BLaER1 treated with 17β-estradiol and CSF1 and Interleukin-3, amounts not matched to agents 10 nM and 100 nM (cell line): ENCODE results near the gene CFAP77.

Experiments
- H3K27ac ChIP-seq, 11 experiments: shearing (Covaris generic); formaldehyde crosslinking; 2 replicates each; pipeline ENCODE4 v1.8.1; 2022
- H3K27me3 ChIP-seq, 11 experiments: shearing (Covaris generic); formaldehyde crosslinking; 2 replicates each; pipeline ENCODE4 v1.8.1; 2022
- H3K36me3 ChIP-seq, 11 experiments: shearing (Covaris generic); formaldehyde crosslinking; 2 replicates each; pipeline ENCODE4 v1.8.1; 2022
- H3K4me1 ChIP-seq, 10 experiments: shearing (Covaris generic); formaldehyde crosslinking; 2 replicates each; pipeline ENCODE4 v1.8.1; 2022
- H3K4me2 ChIP-seq, 11 experiments: shearing (Covaris generic); formaldehyde crosslinking; 2 replicates each; pipeline ENCODE4 v1.8.1; 2022
- H3K4me3 ChIP-seq, 10 experiments: shearing (Covaris generic); formaldehyde crosslinking; 2 replicates each; pipeline ENCODE4 v1.8.1; 2022
- H3K9ac ChIP-seq, 11 experiments: shearing (Covaris generic); formaldehyde crosslinking; 2 replicates each; pipeline ENCODE4 v1.8.1; 2022
- H3K9me3 ChIP-seq, 11 experiments: shearing (Covaris generic); formaldehyde crosslinking; replicated peaks in 1 of 11; 2 replicates each; pipeline ENCODE4 v1.8.1; 2022
- H4K20me1 ChIP-seq, 11 experiments: shearing (Covaris generic); formaldehyde crosslinking; 2 replicates each; pipeline ENCODE4 v1.8.1; 2022
- Cebpa-rat ChIP-seq, 11 experiments: shearing (Covaris generic); IDR thresholded peaks; 2 replicates each; pipeline ENCODE4 v1.8.1; 2022

The CFAP77 gene

DNA sequence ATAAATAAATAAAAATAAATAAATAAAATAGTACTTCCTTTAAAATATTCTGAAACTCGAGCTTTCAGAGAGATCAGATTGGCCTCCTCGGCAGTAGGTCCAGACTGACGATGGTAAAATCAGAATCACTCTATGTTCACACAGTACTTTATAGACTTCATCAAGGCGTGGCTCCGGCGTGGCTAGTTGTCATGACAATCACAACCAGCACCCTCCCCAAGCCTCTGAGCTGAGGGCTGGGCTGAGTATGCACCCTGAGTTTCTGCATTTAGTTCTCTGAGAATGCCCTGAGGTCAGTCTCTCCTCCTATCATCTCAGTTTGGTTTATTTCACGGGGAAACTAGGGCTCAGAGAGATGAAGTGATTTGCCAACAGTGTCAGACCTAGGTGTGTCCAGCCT is 129.1 kb downstream of the CFAP77 start:
- H3K9me3 ChIP-seq, result peaks cover 14 to 26% (median 17%) of the 10 kb centered on the region in 11 experiments
- no peaks in the 10 kb centered on the region for H3K27me3 ChIP-seq
- no peak for TF ChIP-seq Cebpa-rat (IDR thresholded peaks at IDR 0.05)
- H3K4me2 ChIP-seq, result no peak overlapping the region
- H3K9ac ChIP-seq, result no peak overlapping the region
- H3K27ac ChIP-seq, result no peak overlapping the region
- H3K4me3 ChIP-seq, result no peak overlapping the region
- H3K36me3 ChIP-seq, result 0 out of 22 replicates have a peak, but pooled peaks cover 0 to 4% (median 0%) of the 10 kb centered on the region in 11 experiments
- peaks cover 0 to 9% (median 3%) of the 10 kb centered on the region in 10 experiments; a peak in 8 of 20 replicates for H3K4me1 ChIP-seq
- peaks cover 0 to 6% (median 0%) of the 10 kb centered on the region in 11 experiments; a peak in 1 of 22 replicates for H4K20me1 ChIP-seq

DNA sequence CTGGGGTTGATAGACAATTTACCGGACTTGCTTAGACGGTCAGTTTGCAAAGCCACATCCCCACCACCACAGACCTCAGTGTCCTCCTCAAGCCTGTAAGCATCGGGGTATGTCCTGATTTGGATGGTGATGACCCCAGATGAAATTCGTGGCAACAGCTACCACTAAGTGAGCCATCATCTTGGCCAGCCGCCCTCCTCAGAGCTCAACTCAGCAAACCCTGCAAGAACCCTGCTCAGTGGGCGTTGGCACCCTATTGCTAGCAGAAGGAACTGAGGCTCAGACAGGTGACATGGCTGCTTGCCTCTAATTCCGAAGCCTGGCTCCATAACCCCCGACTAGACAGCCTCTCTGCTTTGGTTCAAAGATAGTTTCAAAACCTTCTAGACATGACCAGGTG is 131.0 kb downstream of the CFAP77 start:
- Histone ChIP-seq H4K20me1 (peaks cover 0 to 6% (median 0%) of the 10 kb centered on the region in 11 experiments; a peak in 1 of 22 replicates), H3K4me2 (no peak overlapping the region), H3K27ac (no peak overlapping the region), H3K9me3 (peaks cover 0 to 11% (median 2%) of the 10 kb centered on the region in 11 experiments; a peak in 1 of 22 replicates), H3K27me3 (no peaks in the 10 kb centered on the region), H3K9ac (no peak overlapping the region), H3K4me1 (peaks cover 1 to 10% (median 7%) of the 10 kb centered on the region in 10 experiments; a peak in 19 of 20 replicates), H3K36me3 (no peaks in the 10 kb centered on the region), H3K4me3 (no peak overlapping the region)
- no peak for TF ChIP-seq Cebpa-rat (IDR thresholded peaks at IDR 0.05)

DNA sequence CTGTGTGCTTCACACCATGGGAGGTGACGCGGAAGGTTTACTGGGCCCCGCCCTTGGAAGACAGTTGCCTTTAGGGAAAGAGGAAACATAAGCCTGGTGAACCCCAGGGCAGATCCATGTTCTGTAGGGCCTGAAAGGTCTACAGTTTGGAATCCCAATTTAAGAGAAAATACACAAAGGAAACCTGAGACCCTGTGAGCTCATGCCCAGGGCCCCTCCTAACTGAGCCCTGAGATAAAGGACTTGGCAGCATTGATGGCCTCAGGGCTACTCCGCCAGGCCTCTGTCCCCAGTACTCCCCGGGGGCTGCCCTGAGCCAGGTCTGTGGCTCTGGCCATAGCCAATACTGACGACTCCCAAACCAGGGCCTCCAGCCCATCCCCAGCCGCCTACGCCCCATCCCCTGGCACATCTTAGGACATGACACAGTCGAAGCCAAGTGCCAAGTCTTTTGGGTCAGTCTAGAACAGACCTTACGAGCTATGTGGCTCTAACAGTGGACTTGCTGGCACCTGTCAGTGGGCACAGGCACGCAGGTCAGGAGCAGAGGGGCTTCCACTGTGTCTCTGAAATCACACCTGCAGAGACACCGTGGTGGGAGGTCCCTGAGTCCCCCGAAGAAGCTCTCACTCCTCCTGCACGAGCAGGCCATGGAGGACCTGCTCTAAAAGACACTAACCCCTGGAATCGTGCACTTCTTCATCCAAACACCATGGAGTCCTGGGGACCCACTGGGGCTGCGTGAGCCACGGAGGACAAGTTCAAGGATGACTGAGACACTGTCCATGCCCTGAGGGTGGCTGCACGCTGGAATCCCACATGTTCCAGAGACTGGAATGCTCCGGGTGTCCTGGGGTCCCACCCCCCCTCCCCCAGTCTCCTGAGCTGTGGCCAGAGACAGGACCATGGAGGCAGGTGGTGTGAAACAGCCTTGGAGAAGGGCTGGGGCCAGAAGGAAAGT is 132.1 kb downstream of the CFAP77 start:
- no peaks in the 10 kb centered on the region for H3K36me3 ChIP-seq
- peaks cover 9 to 17% (median 15%) of the 10 kb centered on the region in 10 experiments; a peak in 19 of 20 replicates for H3K4me1 ChIP-seq
- TF ChIP-seq Cebpa-rat (IDR thresholded peaks at IDR 0.05), result no peak
- H3K27ac ChIP-seq, result no peak overlapping the region
- no peak overlapping the region for H3K9ac ChIP-seq
- H3K4me2 ChIP-seq, result no peak overlapping the region
- no peak overlapping the region for H3K4me3 ChIP-seq
- peaks cover 0 to 6% (median 0%) of the 10 kb centered on the region in 11 experiments; a peak in 1 of 22 replicates for H4K20me1 ChIP-seq
- no peaks in the 10 kb centered on the region for H3K27me3 ChIP-seq
- 0 out of 22 replicates have a peak, but pooled peaks cover 0 to under 1% (median 0%) of the 10 kb centered on the region in 11 experiments for H3K9me3 ChIP-seq

- Histone ChIP-seq H3K4me3 (no peak overlapping the region), H3K4me1 (peaks cover 9 to 23% (median 18%) of the 10 kb centered on the region in 10 experiments; a peak in 19 of 20 replicates), H3K36me3 (no peaks in the 10 kb centered on the region), H3K9ac (no peak overlapping the region), H4K20me1 (peaks cover 0 to 6% (median 0%) of the 10 kb centered on the region in 11 experiments; a peak in 1 of 22 replicates), H3K4me2 (no peak overlapping the region), H3K9me3 (no peaks in the 10 kb centered on the region), H3K27ac (no peak overlapping the region), H3K27me3 (no peaks in the 10 kb centered on the region)
- no peak for TF ChIP-seq Cebpa-rat (IDR thresholded peaks at IDR 0.05)
These were observed 133.2 kb downstream of the CFAP77 start for GRCh38 chr9:132543251-132543650.

DNA sequence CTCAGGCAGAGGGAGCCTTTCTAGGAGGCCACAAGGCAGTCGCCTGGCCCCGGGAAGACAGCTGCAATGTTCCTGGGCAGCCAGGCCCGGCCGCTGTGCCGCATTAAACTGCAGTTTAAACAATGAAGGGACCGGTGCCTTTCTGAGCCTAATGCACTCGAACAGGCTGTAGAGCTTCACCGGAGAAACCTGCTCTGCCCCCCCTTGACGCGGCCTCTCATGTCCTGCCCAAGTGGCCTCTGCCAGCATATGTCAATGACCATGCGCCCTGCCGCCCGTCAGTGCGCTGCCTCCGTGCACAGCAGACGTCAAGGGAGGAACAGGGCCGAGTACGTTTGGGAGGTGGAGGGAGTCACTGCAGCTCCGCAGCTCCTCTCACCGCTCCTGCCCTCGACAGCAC is 133.9 kb downstream of the CFAP77 start:
- H3K36me3 ChIP-seq, result no peaks in the 10 kb centered on the region
- H3K4me1 ChIP-seq, result peaks cover 9 to 23% (median 18%) of the 10 kb centered on the region in 10 experiments; a peak in 19 of 20 replicates
- no peaks in the 10 kb centered on the region for H3K9me3 ChIP-seq
- no peak overlapping the region for H3K27ac ChIP-seq
- H3K27me3 ChIP-seq, result no peaks in the 10 kb centered on the region
- peaks cover 0 to 6% (median 0%) of the 10 kb centered on the region in 11 experiments; a peak in 1 of 22 replicates for H4K20me1 ChIP-seq
- no peak overlapping the region for H3K9ac ChIP-seq
- H3K4me2 ChIP-seq, result no peak overlapping the region
- no peak for TF ChIP-seq Cebpa-rat (IDR thresholded peaks at IDR 0.05)
- no peak overlapping the region for H3K4me3 ChIP-seq

DNA sequence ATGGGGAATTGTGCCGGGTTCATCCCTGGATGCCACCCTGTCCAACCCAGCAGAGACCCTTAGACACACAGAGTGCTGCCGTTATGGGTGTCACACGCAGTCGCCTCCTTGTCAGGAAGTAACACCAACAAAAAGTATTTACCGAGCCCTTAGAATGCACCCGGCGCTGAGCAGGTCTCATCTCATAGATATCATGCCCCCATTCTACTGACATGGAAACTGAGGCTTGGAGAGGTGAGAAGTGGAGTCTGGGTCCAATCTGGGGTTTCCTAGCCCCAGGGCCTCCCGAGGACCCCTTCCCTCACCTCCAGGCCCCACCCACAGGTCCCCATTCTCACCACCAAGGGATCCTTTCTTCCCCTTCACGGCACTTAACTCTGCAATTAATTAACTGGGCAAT is 135.6 kb downstream of the CFAP77 start:
- H3K27me3 ChIP-seq, result no peaks in the 10 kb centered on the region
- H3K9ac ChIP-seq, result peak overlapping the region in 2 of 11 experiments; percentile 59 to 74; a peak in 1 of 22 replicates
- peaks cover 9 to 23% (median 18%) of the 10 kb centered on the region in 10 experiments; a peak in 19 of 20 replicates for H3K4me1 ChIP-seq

DNA sequence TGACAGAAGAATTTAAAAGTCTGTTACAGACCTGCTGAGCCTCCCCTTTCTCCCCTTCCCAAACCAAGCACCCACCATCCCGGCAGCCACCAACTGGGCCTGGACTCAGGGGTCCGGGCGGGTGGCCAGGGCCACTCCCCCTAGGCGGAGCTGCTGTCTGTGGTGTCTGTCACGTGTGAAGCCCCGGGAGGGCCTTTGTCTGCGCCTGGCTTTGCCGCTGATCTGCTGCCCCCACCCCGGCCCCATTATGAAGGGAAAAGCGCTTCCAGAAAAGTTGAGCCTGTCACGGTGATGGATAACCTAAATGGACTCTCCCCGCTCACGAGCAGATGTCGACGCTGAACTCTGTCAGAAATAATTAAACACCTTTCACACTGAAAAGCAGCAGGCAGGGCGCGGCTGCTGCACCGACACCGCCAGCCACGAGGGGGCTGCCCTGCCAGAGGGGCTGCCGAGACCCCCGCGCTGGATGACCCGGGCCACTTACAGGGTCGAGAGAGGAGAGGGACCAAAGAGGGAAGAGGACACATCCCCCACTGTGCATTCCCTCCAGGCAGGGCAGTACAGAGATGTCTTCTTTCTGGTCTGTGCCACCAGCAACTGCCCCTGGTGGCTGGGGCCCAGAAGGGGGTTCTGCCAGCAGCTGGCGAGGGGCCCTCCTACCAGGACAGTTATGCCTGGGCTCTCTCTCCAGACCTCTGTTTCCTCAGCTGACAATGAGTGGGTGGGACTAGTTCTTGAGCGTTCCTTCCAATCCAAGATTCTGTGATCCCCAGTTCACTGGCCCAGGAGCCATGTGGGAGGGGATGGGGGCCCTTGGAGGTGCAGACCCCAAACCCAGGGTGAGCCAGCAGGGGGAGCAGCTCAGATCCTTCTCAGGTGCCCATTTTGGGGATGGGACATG is 136.4 kb downstream of the CFAP77 start:
- peak overlapping the region in 6 of 11 experiments; percentile 7 to 55 (median 31); a peak in 8 of 22 replicates for H3K27ac ChIP-seq

More for the DNA sequence above, 135.6 kb downstream of the CFAP77 start:
- Histone ChIP-seq H3K27ac (no peak overlapping the region), H4K20me1 (peaks cover 0 to 6% (median 0%) of the 10 kb centered on the region in 11 experiments; a peak in 1 of 22 replicates), H3K4me3 (no peak overlapping the region), H3K36me3 (no peaks in the 10 kb centered on the region), H3K9me3 (no peaks in the 10 kb centered on the region), H3K4me2 (peak overlapping the region in 9 of 11 experiments; percentile 60 to 88 (median 73); a peak in 17 of 22 replicates)
- TF ChIP-seq Cebpa-rat (IDR thresholded peaks at IDR 0.05), result no peak

GRCh38 chr9:132547052-132547431 is 137.0 kb downstream of the CFAP77 start:
- no peaks in the 10 kb centered on the region for H3K9me3 ChIP-seq
- peak overlapping the region in 10 of 11 experiments; percentile 60 to 88 (median 76); a peak in 17 of 22 replicates for H3K4me2 ChIP-seq
- no peaks in the 10 kb centered on the region for H3K36me3 ChIP-seq
- no peak overlapping the region for H3K4me3 ChIP-seq
- TF ChIP-seq Cebpa-rat (IDR thresholded peaks at IDR 0.05), result no peak
- H4K20me1 ChIP-seq, result peaks cover 0 to 6% (median 0%) of the 10 kb centered on the region in 11 experiments; a peak in 1 of 22 replicates
- peaks cover 9 to 23% (median 18%) of the 10 kb centered on the region in 10 experiments; a peak in 19 of 20 replicates for H3K4me1 ChIP-seq
- H3K9ac ChIP-seq, result peak overlapping the region in 1 of 11 experiments; percentile 70; a peak in 1 of 22 replicates
- no peak overlapping the region for H3K27ac ChIP-seq
- no peaks in the 10 kb centered on the region for H3K27me3 ChIP-seq

More for the DNA sequence above, 136.4 kb downstream of the CFAP77 start:
- Histone ChIP-seq H3K4me2 (peak overlapping the region; percentile 60 to 88 (median 78)), H3K4me1 (peaks cover 9 to 23% (median 18%) of the 10 kb centered on the region in 10 experiments; a peak in 19 of 20 replicates), H3K27me3 (no peaks in the 10 kb centered on the region), H4K20me1 (peaks cover 0 to 6% (median 0%) of the 10 kb centered on the region in 11 experiments; a peak in 1 of 22 replicates), H3K4me3 (peak overlapping the region; percentile 14 to 54 (median 35); a peak in 17 of 20 replicates), H3K36me3 (no peaks in the 10 kb centered on the region), H3K9ac (peak overlapping the region; percentile 21 to 74 (median 52); a peak in 18 of 22 replicates), H3K9me3 (no peaks in the 10 kb centered on the region)
- TF ChIP-seq Cebpa-rat (IDR thresholded peaks at IDR 0.05), result no peak
